Loucy (cell line): Measurements from ENCODE around the gene CDY1.
"Not testable (repeated sequence)": the region's sequence is repeated elsewhere in the genome, so short reads cannot be mapped to it uniquely, and the experiment has no call there.

Experiments used
- EZH2phosphoT487 ChIP-seq: fragments of 200-600 bp; IDR thresholded peaks from 2 replicates; pipeline ENCODE4 v1.6.1; 2018; ENCODE audit warnings: antibody characterized with exemption, mild to moderate bottlenecking, moderate library complexity, borderline replicate concordance
- TF ChIP-seq, protein P1 (sequence below): fragments of 200-600 bp; sonication (generic); conservative IDR thresholded peaks from 2 replicates; pipeline ENCODE4 v1.5.1; 2014; ENCODE audit warnings: mild to moderate bottlenecking, antibody characterized with exemption, low read length

DNA sequence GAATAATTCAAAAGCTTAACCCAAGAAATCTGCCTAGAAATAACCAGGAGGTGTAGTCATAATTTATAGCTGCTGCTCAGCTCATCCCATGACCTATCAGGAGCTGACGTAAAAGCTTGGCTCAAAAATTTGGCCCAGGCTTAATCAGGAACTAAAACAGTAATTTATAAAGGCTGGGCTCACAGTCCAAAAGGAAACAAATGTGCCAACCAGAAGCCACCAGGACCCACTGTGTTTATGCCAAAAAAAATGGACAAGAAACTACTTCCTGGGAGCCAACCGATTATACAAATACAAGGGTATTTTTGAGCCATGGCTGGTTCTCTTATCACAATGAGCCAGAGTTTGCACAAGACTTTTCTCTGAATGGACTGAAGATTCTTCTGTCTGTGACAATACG, 17.9 kb downstream of the CDY1 start:
- TF ChIP-seq, protein P1, sequence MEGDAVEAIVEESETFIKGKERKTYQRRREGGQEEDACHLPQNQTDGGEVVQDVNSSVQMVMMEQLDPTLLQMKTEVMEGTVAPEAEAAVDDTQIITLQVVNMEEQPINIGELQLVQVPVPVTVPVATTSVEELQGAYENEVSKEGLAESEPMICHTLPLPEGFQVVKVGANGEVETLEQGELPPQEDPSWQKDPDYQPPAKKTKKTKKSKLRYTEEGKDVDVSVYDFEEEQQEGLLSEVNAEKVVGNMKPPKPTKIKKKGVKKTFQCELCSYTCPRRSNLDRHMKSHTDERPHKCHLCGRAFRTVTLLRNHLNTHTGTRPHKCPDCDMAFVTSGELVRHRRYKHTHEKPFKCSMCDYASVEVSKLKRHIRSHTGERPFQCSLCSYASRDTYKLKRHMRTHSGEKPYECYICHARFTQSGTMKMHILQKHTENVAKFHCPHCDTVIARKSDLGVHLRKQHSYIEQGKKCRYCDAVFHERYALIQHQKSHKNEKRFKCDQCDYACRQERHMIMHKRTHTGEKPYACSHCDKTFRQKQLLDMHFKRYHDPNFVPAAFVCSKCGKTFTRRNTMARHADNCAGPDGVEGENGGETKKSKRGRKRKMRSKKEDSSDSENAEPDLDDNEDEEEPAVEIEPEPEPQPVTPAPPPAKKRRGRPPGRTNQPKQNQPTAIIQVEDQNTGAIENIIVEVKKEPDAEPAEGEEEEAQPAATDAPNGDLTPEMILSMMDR, result not testable (repeated sequence)
- not testable (repeated sequence) for TF ChIP-seq EZH2phosphoT487
